A673 (cell line): ENCODE measurements around the gene TMEM63B.

Source experiments
- CTCF ChIP-seq: fragments of 300-800, 200-600 bp; sonication (generic); conservative IDR thresholded peaks from 2 replicates; pipeline ENCODE4 v1.5.1; 2017; ENCODE audit warnings: low read depth, mild to moderate bottlenecking, antibody characterized with exemption, low read length, moderate library complexity, mixed read lengths
- EZH2 ChIP-seq: fragments of 200-600 bp; sonication (generic); IDR thresholded peaks from 2 replicates; pipeline ENCODE4 v1.6.1; 2017; ENCODE audit warnings: borderline replicate concordance, low read depth, mild to moderate bottlenecking, mixed read lengths, antibody characterized with exemption, low read length; ENCODE audit not compliant: poor library complexity, severe bottlenecking

- TF ChIP-seq CTCF (no peak), EZH2 (no peak)
Measured at GRCh38 chr6:44158770-44159228, 31.4 kb downstream of the TMEM63B start, which contains the start of gene CAPN11.
